ENCODE results near the gene FANCC. TPM values are rescaled to one million over a fixed set of nuclear protein-coding genes. Genes with fewer than 3 reads are reported as not detected.

Gene FANCC
- total and polyA plus RNA-seq, 2 of the 8 experiments (the other 6 are each of a cell fraction or from before 2014, with no cell fraction given) = 7.8 to 15.2 TPM

DNA sequence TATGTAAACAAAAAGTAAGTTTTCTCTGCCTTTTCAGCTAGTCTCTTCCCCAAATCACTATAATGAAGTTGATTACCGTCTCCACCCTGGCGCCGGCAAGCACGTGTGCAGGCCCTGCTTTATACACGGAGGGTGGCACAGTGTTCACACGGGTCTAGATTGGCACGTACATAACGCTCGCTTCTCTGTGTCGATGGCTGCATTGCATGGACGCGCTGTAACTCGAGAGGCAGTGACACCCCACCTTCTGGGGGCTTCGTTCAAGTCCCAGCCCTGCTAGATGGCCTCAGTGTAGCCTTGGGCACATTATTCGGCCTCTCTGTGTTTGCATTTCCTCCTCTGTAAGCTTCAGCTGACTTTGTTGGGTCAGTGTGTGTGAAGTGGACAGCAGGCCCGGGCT is 223.9 kb downstream of the FANCC start (continued):
- TF ChIP-seq, protein P1, sequence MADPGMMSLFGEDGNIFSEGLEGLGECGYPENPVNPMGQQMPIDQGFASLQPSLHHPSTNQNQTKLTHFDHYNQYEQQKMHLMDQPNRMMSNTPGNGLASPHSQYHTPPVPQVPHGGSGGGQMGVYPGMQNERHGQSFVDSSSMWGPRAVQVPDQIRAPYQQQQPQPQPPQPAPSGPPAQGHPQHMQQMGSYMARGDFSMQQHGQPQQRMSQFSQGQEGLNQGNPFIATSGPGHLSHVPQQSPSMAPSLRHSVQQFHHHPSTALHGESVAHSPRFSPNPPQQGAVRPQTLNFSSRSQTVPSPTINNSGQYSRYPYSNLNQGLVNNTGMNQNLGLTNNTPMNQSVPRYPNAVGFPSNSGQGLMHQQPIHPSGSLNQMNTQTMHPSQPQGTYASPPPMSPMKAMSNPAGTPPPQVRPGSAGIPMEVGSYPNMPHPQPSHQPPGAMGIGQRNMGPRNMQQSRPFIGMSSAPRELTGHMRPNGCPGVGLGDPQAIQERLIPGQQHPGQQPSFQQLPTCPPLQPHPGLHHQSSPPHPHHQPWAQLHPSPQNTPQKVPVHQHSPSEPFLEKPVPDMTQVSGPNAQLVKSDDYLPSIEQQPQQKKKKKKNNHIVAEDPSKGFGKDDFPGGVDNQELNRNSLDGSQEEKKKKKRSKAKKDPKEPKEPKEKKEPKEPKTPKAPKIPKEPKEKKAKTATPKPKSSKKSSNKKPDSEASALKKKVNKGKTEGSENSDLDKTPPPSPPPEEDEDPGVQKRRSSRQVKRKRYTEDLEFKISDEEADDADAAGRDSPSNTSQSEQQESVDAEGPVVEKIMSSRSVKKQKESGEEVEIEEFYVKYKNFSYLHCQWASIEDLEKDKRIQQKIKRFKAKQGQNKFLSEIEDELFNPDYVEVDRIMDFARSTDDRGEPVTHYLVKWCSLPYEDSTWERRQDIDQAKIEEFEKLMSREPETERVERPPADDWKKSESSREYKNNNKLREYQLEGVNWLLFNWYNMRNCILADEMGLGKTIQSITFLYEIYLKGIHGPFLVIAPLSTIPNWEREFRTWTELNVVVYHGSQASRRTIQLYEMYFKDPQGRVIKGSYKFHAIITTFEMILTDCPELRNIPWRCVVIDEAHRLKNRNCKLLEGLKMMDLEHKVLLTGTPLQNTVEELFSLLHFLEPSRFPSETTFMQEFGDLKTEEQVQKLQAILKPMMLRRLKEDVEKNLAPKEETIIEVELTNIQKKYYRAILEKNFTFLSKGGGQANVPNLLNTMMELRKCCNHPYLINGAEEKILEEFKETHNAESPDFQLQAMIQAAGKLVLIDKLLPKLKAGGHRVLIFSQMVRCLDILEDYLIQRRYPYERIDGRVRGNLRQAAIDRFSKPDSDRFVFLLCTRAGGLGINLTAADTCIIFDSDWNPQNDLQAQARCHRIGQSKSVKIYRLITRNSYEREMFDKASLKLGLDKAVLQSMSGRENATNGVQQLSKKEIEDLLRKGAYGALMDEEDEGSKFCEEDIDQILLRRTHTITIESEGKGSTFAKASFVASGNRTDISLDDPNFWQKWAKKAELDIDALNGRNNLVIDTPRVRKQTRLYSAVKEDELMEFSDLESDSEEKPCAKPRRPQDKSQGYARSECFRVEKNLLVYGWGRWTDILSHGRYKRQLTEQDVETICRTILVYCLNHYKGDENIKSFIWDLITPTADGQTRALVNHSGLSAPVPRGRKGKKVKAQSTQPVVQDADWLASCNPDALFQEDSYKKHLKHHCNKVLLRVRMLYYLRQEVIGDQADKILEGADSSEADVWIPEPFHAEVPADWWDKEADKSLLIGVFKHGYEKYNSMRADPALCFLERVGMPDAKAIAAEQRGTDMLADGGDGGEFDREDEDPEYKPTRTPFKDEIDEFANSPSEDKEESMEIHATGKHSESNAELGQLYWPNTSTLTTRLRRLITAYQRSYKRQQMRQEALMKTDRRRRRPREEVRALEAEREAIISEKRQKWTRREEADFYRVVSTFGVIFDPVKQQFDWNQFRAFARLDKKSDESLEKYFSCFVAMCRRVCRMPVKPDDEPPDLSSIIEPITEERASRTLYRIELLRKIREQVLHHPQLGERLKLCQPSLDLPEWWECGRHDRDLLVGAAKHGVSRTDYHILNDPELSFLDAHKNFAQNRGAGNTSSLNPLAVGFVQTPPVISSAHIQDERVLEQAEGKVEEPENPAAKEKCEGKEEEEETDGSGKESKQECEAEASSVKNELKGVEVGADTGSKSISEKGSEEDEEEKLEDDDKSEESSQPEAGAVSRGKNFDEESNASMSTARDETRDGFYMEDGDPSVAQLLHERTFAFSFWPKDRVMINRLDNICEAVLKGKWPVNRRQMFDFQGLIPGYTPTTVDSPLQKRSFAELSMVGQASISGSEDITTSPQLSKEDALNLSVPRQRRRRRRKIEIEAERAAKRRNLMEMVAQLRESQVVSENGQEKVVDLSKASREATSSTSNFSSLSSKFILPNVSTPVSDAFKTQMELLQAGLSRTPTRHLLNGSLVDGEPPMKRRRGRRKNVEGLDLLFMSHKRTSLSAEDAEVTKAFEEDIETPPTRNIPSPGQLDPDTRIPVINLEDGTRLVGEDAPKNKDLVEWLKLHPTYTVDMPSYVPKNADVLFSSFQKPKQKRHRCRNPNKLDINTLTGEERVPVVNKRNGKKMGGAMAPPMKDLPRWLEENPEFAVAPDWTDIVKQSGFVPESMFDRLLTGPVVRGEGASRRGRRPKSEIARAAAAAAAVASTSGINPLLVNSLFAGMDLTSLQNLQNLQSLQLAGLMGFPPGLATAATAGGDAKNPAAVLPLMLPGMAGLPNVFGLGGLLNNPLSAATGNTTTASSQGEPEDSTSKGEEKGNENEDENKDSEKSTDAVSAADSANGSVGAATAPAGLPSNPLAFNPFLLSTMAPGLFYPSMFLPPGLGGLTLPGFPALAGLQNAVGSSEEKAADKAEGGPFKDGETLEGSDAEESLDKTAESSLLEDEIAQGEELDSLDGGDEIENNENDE (IDR thresholded peaks at IDR 0.05; ENCODE audit: insufficient replicate concordance, low read length) = no peak
- TF ChIP-seq CBX8 (IDR thresholded peaks at IDR 0.05; ENCODE audit: borderline replicate concordance, low read depth, low read length) (no peak), BRCA1 (IDR thresholded peaks at IDR 0.05; ENCODE audit: low read depth, low read length) (no peak), CREB1 (IDR thresholded peaks at IDR 0.05) (no peak), KDM1A (IDR thresholded peaks at IDR 0.05; ENCODE audit: borderline replicate concordance, low read length) (no peak), RNF2 (IDR thresholded peaks at IDR 0.05; ENCODE audit: borderline replicate concordance, low read depth, low read length, missing control alignments, poor library complexity, severe bottlenecking) (no peak), JUN (IDR thresholded peaks at IDR 0.05; ENCODE audit: low read depth, low read length) (no peak), SP4 (IDR thresholded peaks at IDR 0.05; ENCODE audit: low read length) (no peak), USF2 (IDR thresholded peaks at IDR 0.05; ENCODE audit: low read length) (no peak), BCL11A (IDR thresholded peaks at IDR 0.05; ENCODE audit: low read depth in 2 of 2, low read length in 2 of 2) (no peak), POLR2A (IDR thresholded peaks at IDR 0.05; ENCODE audit: control extremely low read depth in 1 of 2, low read depth in 2 of 2, low read length in 2 of 2) (no peak), POU5F1 (IDR thresholded peaks at IDR 0.05; ENCODE audit: low read depth, low read length) (no peak)
